Measurements from ENCODE around the gene ZNF587. TPM values are rescaled to one million over a fixed set of nuclear protein-coding genes. Genes with fewer than 3 reads are reported as not detected.
"Not testable (repeated sequence)": the region's sequence is repeated elsewhere in the genome, so short reads cannot be mapped to it uniquely, and the experiment has no call there.

Gene ZNF587
- total RNA-seq, 1 experiment from 2014 or later, result 57.3 TPM

- TF ChIP-seq CTCF (IDR thresholded peaks at IDR 0.05), result no peak
- TF ChIP-seq POLR2AphosphoS5 (IDR thresholded peaks at IDR 0.05; ENCODE audit: low read depth, low read length), result no peak
- TF ChIP-seq SIN3A (IDR thresholded peaks at IDR 0.05; ENCODE audit: borderline replicate concordance, insufficient read depth, low read depth, low read length), result no peak
- no peak for TF ChIP-seq TCF7L2 (IDR thresholded peaks at IDR 0.05; ENCODE audit: low read depth, low read length)
- no peak for TF ChIP-seq REST (IDR thresholded peaks at IDR 0.05; ENCODE audit: insufficient read depth in 1 of 2, low read depth in 2 of 2, low read length in 1 of 2)
- Histone ChIP-seq H3K4me1 (ENCODE audit: control insufficient read depth, insufficient read depth, low read length) (no peaks in the 10 kb centered on the region), H3K27ac (ENCODE audit: low read length) (no peak overlapping the region), H3K36me3 (ENCODE audit: control insufficient read depth, insufficient read depth, low read length) (no peaks in the 10 kb centered on the region; the same call in 1 of the 2 replicates), H3K27me3 (ENCODE audit: control insufficient read depth, insufficient read depth, low read length) (no peaks in the 10 kb centered on the region), H3K4me3 (ENCODE audit: low read depth in 2 of 2, low read length in 2 of 2) (no peak overlapping the region), H3K9me3 (ENCODE audit: control insufficient read depth, insufficient read depth, low read depth, low read length) (no peaks in the 10 kb centered on the region)
- ATAC-seq (no peak), DNase-seq (ENCODE audit: low read depth, low spot score) (no peak)
- ChIA-PET CTCF (no interaction called here), POLR2A (no interaction called here)
- no TSS peak for BruUV-seq (replicated peaks)
- intact Hi-C loops (cut with micrococcal nuclease; ENCODE audit: unreplicated experiment), result no loop called here
- in situ Hi-C loops (cut with HindIII; ENCODE audit: low pct_unique_long_range_greater_than_20kb, low sequenced_read_pairs), result no loop called here
Observed at GRCh38 chr19:57841122-57841763, 8.4 kb upstream of the ZNF587 start.

GRCh38 chr19:57847164-57847563 is 2.5 kb upstream of the ZNF587 start:
- DNase-seq (ENCODE audit: low read depth, low spot score); H3K4me1 ChIP-seq (ENCODE audit: control insufficient read depth, insufficient read depth, low read length); CTCF ChIA-PET; BruUV-seq (replicated peaks); intact Hi-C loops (cut with micrococcal nuclease; ENCODE audit: unreplicated experiment); ATAC-seq; H3K36me3 ChIP-seq (ENCODE audit: control insufficient read depth, insufficient read depth, low read length); H3K27me3 ChIP-seq (ENCODE audit: control insufficient read depth, insufficient read depth, low read length); H3K4me3 ChIP-seq (ENCODE audit: low read depth in 2 of 2, low read length in 2 of 2); in situ Hi-C loops (cut with HindIII; ENCODE audit: low pct_unique_long_range_greater_than_20kb, low sequenced_read_pairs); H3K27ac ChIP-seq (ENCODE audit: low read length); H3K9me3 ChIP-seq (ENCODE audit: control insufficient read depth, insufficient read depth, low read depth, low read length): not testable (repeated sequence)
- POLR2A ChIA-PET, result interaction anchor here (0.7 kb wide), 2 partner anchors 34 to 671 kb away, joined by 3 to 4 read pairs; no protein-coding TSS in a partner anchor

- H3K4me3 ChIP-seq (ENCODE audit: low read depth in 2 of 2, low read length in 2 of 2), result peak overlapping the region; percentile 73 to 82
- H3K9me3 ChIP-seq (ENCODE audit: control insufficient read depth, insufficient read depth, low read depth, low read length); BruUV-seq (replicated peaks); H3K36me3 ChIP-seq (ENCODE audit: control insufficient read depth, insufficient read depth, low read length); H3K4me1 ChIP-seq (ENCODE audit: control insufficient read depth, insufficient read depth, low read length); H3K27ac ChIP-seq (ENCODE audit: low read length); CTCF ChIA-PET; H3K27me3 ChIP-seq (ENCODE audit: control insufficient read depth, insufficient read depth, low read length); in situ Hi-C loops (cut with HindIII; ENCODE audit: low pct_unique_long_range_greater_than_20kb, low sequenced_read_pairs); DNase-seq (ENCODE audit: low read depth, low spot score); intact Hi-C loops (cut with micrococcal nuclease; ENCODE audit: unreplicated experiment): not testable (repeated sequence)
- POLR2A ChIA-PET, result interaction anchor here (0.5 to 0.7 kb wide), 2 partner anchors 37 to 288 kb away, joined by 3 to 5 read pairs; no protein-coding TSS in a partner anchor
- peak; percentile 78 for ATAC-seq
Observed at GRCh38 chr19:57849162-57849665, 445 bp upstream of the ZNF587 start.
